GM12873 (cell line): ENCODE measurements around the gene CLEC14A.

ENCODE experiments used
- CTCF ChIP-seq: IDR thresholded peaks from 2 replicates; pipeline ENCODE4 v1.5.1; 2012; ENCODE audit warnings: low read depth, mild to moderate bottlenecking, moderate library complexity, low read length, control low read depth; ENCODE audit not compliant: insufficient read depth; ENCODE audit errors: missing control alignments

Gene CLEC14A

DNA sequence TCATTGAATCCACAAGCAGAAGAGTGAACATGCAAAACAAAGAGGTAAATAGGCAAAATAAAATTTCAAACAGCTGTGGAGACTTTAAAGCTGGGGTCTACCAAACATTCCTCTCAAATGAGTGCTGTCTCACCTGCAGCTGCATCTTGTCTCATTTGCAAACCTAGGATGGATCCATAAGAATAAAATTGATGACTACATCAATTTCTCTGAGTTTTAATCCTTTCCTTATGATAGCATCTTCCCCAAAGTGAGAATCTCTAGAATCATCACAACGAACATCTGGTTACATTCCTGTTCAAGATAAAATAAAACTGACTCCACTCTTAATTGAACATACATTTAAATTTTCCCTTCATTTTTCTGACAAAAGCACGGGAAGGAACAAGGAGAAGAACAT is 29.9 kb downstream of the CLEC14A start:
- no peak for TF ChIP-seq CTCF

- no peak for TF ChIP-seq CTCF
Observed at GRCh38 chr14:38224338-38224737, 31.6 kb downstream of the CLEC14A start.

- no peak for TF ChIP-seq CTCF
Observed at GRCh38 chr14:38221077-38221476, 34.8 kb downstream of the CLEC14A start.

DNA sequence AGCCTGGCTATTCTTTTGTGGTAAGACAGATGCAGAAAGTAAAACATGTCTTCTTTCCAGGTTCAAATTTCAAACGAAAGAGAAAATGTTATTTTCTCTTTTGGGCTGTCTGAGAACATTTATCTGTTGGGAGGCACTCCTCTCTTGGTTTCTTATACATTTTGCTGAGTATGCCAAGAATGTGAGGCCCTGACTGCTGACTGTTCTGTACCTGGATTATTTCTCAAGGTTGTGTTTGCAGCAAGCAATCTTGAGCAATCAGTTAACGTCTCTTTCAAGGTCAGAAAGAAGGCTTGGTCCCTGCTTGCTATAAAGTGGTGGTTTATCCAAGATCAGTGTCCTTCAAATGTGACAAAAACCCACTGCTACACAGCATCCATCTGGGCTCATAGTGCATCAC is 38.3 kb downstream of the CLEC14A start:
- no peak for TF ChIP-seq CTCF

DNA sequence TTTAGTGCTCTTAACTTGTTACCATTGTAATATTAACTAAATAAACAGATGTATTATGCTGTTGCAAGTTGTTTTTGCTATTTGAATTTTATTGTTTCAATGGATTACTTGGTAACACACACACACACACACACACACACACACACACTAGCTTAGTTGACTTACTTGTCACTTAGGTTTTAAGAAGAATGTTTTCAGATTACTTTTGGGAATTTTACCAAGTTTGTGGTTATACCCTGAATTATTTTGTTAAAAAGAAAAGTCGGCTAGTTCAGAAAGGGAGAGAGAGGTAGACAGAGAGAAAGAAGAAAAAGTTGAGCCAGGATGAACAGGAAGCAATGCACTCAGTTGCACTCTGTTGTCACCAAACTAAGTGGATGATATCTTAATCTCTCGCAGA is 42.9 kb downstream of the CLEC14A start:
- TF ChIP-seq CTCF, result no peak

DNA sequence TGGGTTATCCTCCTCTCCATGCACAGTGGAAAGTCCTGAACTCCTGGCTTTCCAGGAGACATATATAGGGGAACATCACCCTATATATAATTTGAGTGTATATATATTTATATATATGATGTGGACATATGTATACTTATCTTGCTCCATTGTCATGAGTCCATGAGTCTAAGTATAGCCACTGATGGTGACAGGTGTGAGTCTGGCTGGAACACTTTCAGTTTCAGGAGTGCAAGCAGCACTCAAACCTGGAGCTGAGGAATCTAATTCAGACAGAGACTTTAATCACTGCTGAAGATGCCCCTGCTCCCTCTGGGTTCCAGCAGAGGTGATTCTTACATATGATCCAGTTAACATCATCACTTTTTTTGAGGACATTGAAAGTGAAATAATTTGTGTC is 43.8 kb downstream of the CLEC14A start:
- no peak for TF ChIP-seq CTCF

GRCh38 chr14:38211255-38211735 is 44.6 kb downstream of the CLEC14A start:
- TF ChIP-seq CTCF, result no peak
